IPS-20b (cell line): ENCODE data around the gene C5orf47.

ENCODE experiments used
- H3K27ac ChIP-seq: one replicate; pipeline ENCODE4 v1.5.1; 2013; ENCODE audit warnings: low read length
- H3K27me3 ChIP-seq: 2 replicates; pipeline ENCODE4 v1.6.1; 2013; ENCODE audit warnings: mild to moderate bottlenecking, low read length, inconsistent platforms; ENCODE audit not compliant: insufficient read depth
- H3K36me3 ChIP-seq: 2 replicates; pipeline ENCODE4 v1.6.1; 2013; ENCODE audit warnings: low read depth, mild to moderate bottlenecking, inconsistent platforms, low read length, moderate library complexity; ENCODE audit not compliant: insufficient read depth
- H3K4me1 ChIP-seq: 2 replicates; pipeline ENCODE4 v1.6.1; 2013; ENCODE audit warnings: mild to moderate bottlenecking, control low read depth, inconsistent platforms, low read length, moderate library complexity; ENCODE audit not compliant: insufficient read depth
- H3K4me3 ChIP-seq: 2 replicates; pipeline ENCODE4 v1.5.1; 2013; ENCODE audit warnings: mild to moderate bottlenecking, low read length, inconsistent platforms
- H3K9ac ChIP-seq: 2 replicates; pipeline ENCODE4 v1.6.1; 2013; ENCODE audit warnings: low read depth, mild to moderate bottlenecking, inconsistent platforms, low read length, moderate library complexity
- H3K9me3 ChIP-seq: 2 replicates; pipeline ENCODE4 v1.6.1; 2013; ENCODE audit warnings: mild to moderate bottlenecking, low read depth, low read length, inconsistent platforms; ENCODE audit not compliant: insufficient read depth

C5orf47 gene

GRCh38 chr5:173960986-173961385 lies 28.0 kb upstream of the C5orf47 start:
- H3K27me3 ChIP-seq = no peaks in the 10 kb centered on the region
- H3K4me1 ChIP-seq = peaks cover 16% of the 10 kb centered on the region
- H3K27ac ChIP-seq = no peak overlapping the region
- H3K4me3 ChIP-seq = no peak overlapping the region
- no peaks in the 10 kb centered on the region for H3K9me3 ChIP-seq
- peaks cover 3% of the 10 kb centered on the region; the same call in 1 of the 2 replicates for H3K36me3 ChIP-seq
- H3K9ac ChIP-seq = no peak overlapping the region

GRCh38 chr5:173961418-173961817 lies 27.6 kb upstream of the C5orf47 start:
- no peaks in the 10 kb centered on the region for H3K27me3 ChIP-seq
- H3K9me3 ChIP-seq = no peaks in the 10 kb centered on the region
- H3K4me3 ChIP-seq = no peak overlapping the region
- peaks cover 16% of the 10 kb centered on the region for H3K4me1 ChIP-seq
- no peak overlapping the region for H3K9ac ChIP-seq
- no peaks in the 10 kb centered on the region for H3K36me3 ChIP-seq
- no peak overlapping the region for H3K27ac ChIP-seq

- H3K27me3 ChIP-seq = no peaks in the 10 kb centered on the region
- H3K4me1 ChIP-seq = peaks cover 16% of the 10 kb centered on the region
- H3K36me3 ChIP-seq = no peaks in the 10 kb centered on the region
- peak overlapping the region; percentile 46; the same call in 1 of the 2 replicates for H3K4me3 ChIP-seq
- H3K9me3 ChIP-seq = no peaks in the 10 kb centered on the region
- peak overlapping the region; percentile 95 for H3K27ac ChIP-seq
- peak overlapping the region; percentile 90; the same call in 1 of the 2 replicates for H3K9ac ChIP-seq
Measured at GRCh38 chr5:173962436-173962972, 26.5 kb upstream of the C5orf47 start.

GRCh38 chr5:173963182-173963838 lies 25.7 kb upstream of the C5orf47 start:
- no peaks in the 10 kb centered on the region for H3K9me3 ChIP-seq
- no peaks in the 10 kb centered on the region for H3K27me3 ChIP-seq
- no peaks in the 10 kb centered on the region for H3K36me3 ChIP-seq
- H3K4me1 ChIP-seq = peaks cover 17% of the 10 kb centered on the region
- H3K9ac ChIP-seq = peak overlapping the region; percentile 90
- H3K27ac ChIP-seq = peak overlapping the region; percentile 95
- H3K4me3 ChIP-seq = peak overlapping the region; percentile 46; the same call in 1 of the 2 replicates

- Histone ChIP-seq H3K27ac (peak overlapping the region; percentile 95), H3K9ac (peak overlapping the region; percentile 90), H3K4me3 (peak overlapping the region; percentile 54), H3K9me3 (no peaks in the 10 kb centered on the region), H3K36me3 (no peaks in the 10 kb centered on the region), H3K4me1 (peaks cover 20% of the 10 kb centered on the region), H3K27me3 (no peaks in the 10 kb centered on the region)
Measured at GRCh38 chr5:173963867-173964441, 25.0 kb upstream of the C5orf47 start.

GRCh38 chr5:173964506-173964905 lies 24.5 kb upstream of the C5orf47 start:
- H3K36me3 ChIP-seq = no peaks in the 10 kb centered on the region
- H3K27ac ChIP-seq = no peak overlapping the region
- no peaks in the 10 kb centered on the region for H3K27me3 ChIP-seq
- H3K4me1 ChIP-seq = peaks cover 23% of the 10 kb centered on the region
- H3K4me3 ChIP-seq = peak overlapping the region; percentile 36; the same call in 1 of the 2 replicates
- H3K9me3 ChIP-seq = no peaks in the 10 kb centered on the region
- no peak overlapping the region; the same call in 1 of the 2 replicates for H3K9ac ChIP-seq

- Histone ChIP-seq H3K9me3 (no peaks in the 10 kb centered on the region), H3K4me1 (peaks cover 37% of the 10 kb centered on the region)
Measured at GRCh38 chr5:173967241-173967640, 21.7 kb upstream of the C5orf47 start.

GRCh38 chr5:173968154-173968797 lies 20.7 kb upstream of the C5orf47 start:
- peaks cover 26% of the 10 kb centered on the region for H3K4me1 ChIP-seq
- no peaks in the 10 kb centered on the region for H3K9me3 ChIP-seq
- H3K9ac ChIP-seq = no peak overlapping the region
- H3K27ac ChIP-seq = no peak overlapping the region
- H3K27me3 ChIP-seq = no peaks in the 10 kb centered on the region
- no peaks in the 10 kb centered on the region for H3K36me3 ChIP-seq
- H3K4me3 ChIP-seq = no peak overlapping the region

More at GRCh38 chr5:173967241-173967640, 21.7 kb upstream of the C5orf47 start:
- Histone ChIP-seq H3K9ac (no peak overlapping the region), H3K4me3 (no peak overlapping the region), H3K36me3 (no peaks in the 10 kb centered on the region), H3K27ac (no peak overlapping the region), H3K27me3 (no peaks in the 10 kb centered on the region)

- Histone ChIP-seq H3K36me3 (no peaks in the 10 kb centered on the region), H3K4me1 (peaks cover 28% of the 10 kb centered on the region), H3K27me3 (no peaks in the 10 kb centered on the region), H3K9me3 (no peaks in the 10 kb centered on the region), H3K27ac (no peak overlapping the region), H3K9ac (peak overlapping the region; percentile 18; the same call in 1 of the 2 replicates), H3K4me3 (no peak overlapping the region)
Measured at GRCh38 chr5:173969167-173970049, 19.6 kb upstream of the C5orf47 start.

- no peak overlapping the region; the same call in 1 of the 2 replicates for H3K9ac ChIP-seq
- no peak overlapping the region for H3K4me3 ChIP-seq
- H3K4me1 ChIP-seq = peaks cover 28% of the 10 kb centered on the region
- H3K27me3 ChIP-seq = no peaks in the 10 kb centered on the region
- no peaks in the 10 kb centered on the region for H3K9me3 ChIP-seq
- H3K36me3 ChIP-seq = no peaks in the 10 kb centered on the region
- no peak overlapping the region for H3K27ac ChIP-seq
Measured at GRCh38 chr5:173970878-173971650, 17.9 kb upstream of the C5orf47 start.
